H1 (cell line): ENCODE data around the gene ABI2. TPM values are rescaled to one million over a fixed set of nuclear protein-coding genes. Genes with fewer than 3 reads are reported as not detected.

ENCODE experiments used
- CTCF ChIA-PET: fragments of 300-600 bp; sonication (Branson Sonifier 250); formaldehyde crosslinking; loops from one replicate; lab custom pipeline; 2021; ENCODE audit not compliant: partially characterized antibody; lab: Charles Lee
- POLR2A ChIA-PET: fragments of 300-600 bp; sonication (Branson Sonifier 250); formaldehyde crosslinking; loops from one replicate; lab custom pipeline; 2021; ENCODE audit warnings: inconsistent platforms; ENCODE audit not compliant: partially characterized antibody; lab: Charles Lee
- DNase-seq, 2 experiments: peaks; one replicate each; pipeline versions ENCODE4 v3.0.0 to v3.0.0-alpha.2; 2010 to 2022; ENCODE audit warnings: low spot score in 2 of 2, low read depth in 1 of 2, mixed read lengths in 1 of 2
- FAIRE-seq: peaks from 2 replicates; lab custom pipeline; 2011; peaks lifted over from hg19 to GRCh38; lab: Jason Lieb, UNC
- H2AFZ ChIP-seq: 2 replicates; pipeline ENCODE4 v1.8.1; 2012; ENCODE audit warnings: low read length, inconsistent platforms
- H2AK5ac ChIP-seq: 2 replicates; pipeline ENCODE4 v1.6.1; 2013; ENCODE audit warnings: low read depth, low read length
- H2BK120ac ChIP-seq: replicated peaks from 2 replicates; pipeline ENCODE3; 2013; ENCODE audit warnings: low read depth, low read length, inconsistent platforms
- H2BK12ac ChIP-seq: 2 replicates; pipeline ENCODE4 v1.6.1; 2013; ENCODE audit warnings: low read depth, low read length
- H2BK15ac ChIP-seq: 2 replicates; pipeline ENCODE4 v1.6.1; 2013; ENCODE audit warnings: low read length
- H2BK20ac ChIP-seq: 2 replicates; pipeline ENCODE4 v1.6.1; 2013; ENCODE audit warnings: low read length
- H2BK5ac ChIP-seq: 2 replicates; pipeline ENCODE4 v1.6.1; 2013; ENCODE audit warnings: low read depth, low read length
- H3K14ac ChIP-seq: 2 replicates; pipeline ENCODE4 v1.6.1; 2013; ENCODE audit warnings: inconsistent platforms; ENCODE audit not compliant: insufficient read length
- H3K18ac ChIP-seq: 2 replicates; pipeline ENCODE4 v1.6.1; 2013; ENCODE audit warnings: low read length; ENCODE audit errors: extremely low read depth
- H3K23ac ChIP-seq: 2 replicates; pipeline ENCODE4 v1.6.1; 2013; ENCODE audit warnings: inconsistent platforms; ENCODE audit not compliant: insufficient read length
- H3K23me2 ChIP-seq: 2 replicates; pipeline ENCODE4 v1.6.1; 2013; ENCODE audit warnings: low read depth, low read length
- H3K27ac ChIP-seq: 2 replicates; pipeline ENCODE4 v1.6.1; 2011; ENCODE audit warnings: low read depth, low read length, inconsistent platforms
- H3K27me3 ChIP-seq, 4 experiments: replicated peaks in 1 of 4; 1 replicate in 1 of 4; 2 replicates in 3 of 4; pipeline versions ENCODE4 v1.6.1 to v1.8.1; 2011 to 2013; ENCODE audit warnings: low read length in 3 of 4, mild to moderate bottlenecking in 3 of 4, inconsistent platforms in 2 of 4, mixed read lengths in 2 of 4, moderate library complexity in 1 of 4; ENCODE audit not compliant: control insufficient read depth in 3 of 4, insufficient read depth in 3 of 4; ENCODE audit errors: extremely low read depth in 1 of 4
- H3K36me3 ChIP-seq, 4 experiments: 2 replicates each; pipeline versions ENCODE4 v1.6.1 to v1.8.1; 2011 to 2013; ENCODE audit warnings: mild to moderate bottlenecking in 4 of 4, low read length in 3 of 4, moderate library complexity in 2 of 4, control low read depth in 1 of 4, inconsistent platforms in 1 of 4; ENCODE audit not compliant: insufficient read depth in 4 of 4, control insufficient read depth in 2 of 4
- H3K4ac ChIP-seq: replicated peaks from 2 replicates; pipeline ENCODE3; 2013; ENCODE audit warnings: low read length, low read depth, mixed read lengths, inconsistent platforms; ENCODE audit not compliant: insufficient read length
- H3K4me1 ChIP-seq, 4 experiments: replicated peaks in 1 of 4; 1 replicate in 1 of 4; 2 replicates in 3 of 4; pipeline versions ENCODE4 v1.6.1 to v1.8.1; 2011 to 2013; ENCODE audit warnings: low read length in 3 of 4, inconsistent platforms in 2 of 4, mixed read lengths in 1 of 4; ENCODE audit not compliant: insufficient read depth in 4 of 4, control insufficient read depth in 3 of 4
- H3K4me2 ChIP-seq, 2 experiments: 2 replicates each; pipeline versions ENCODE4 v1.6.1 to v1.8.1; 2011 to 2013; ENCODE audit warnings: low read depth in 2 of 2, low read length in 2 of 2, control low read depth in 1 of 2, inconsistent platforms in 1 of 2, mild to moderate bottlenecking in 1 of 2; ENCODE audit not compliant: insufficient read depth in 1 of 2
- H3K4me3 ChIP-seq, 4 experiments: fragments of 200-600, 300-600 bp in 1 of 4; sonication (generic), shearing (Covaris generic), sonication (Bioruptor Twin) in 1 of 4; 2 replicates each; pipeline versions ENCODE4 v1.5.1 to v1.8.1; 2011 to 2016; ENCODE audit warnings: low read length in 4 of 4, low read depth in 3 of 4, control low read depth in 2 of 4, inconsistent platforms in 2 of 4, mild to moderate bottlenecking in 2 of 4, mixed read lengths in 1 of 4, moderate library complexity in 1 of 4; ENCODE audit not compliant: insufficient read depth in 2 of 4; ENCODE audit errors: extremely low read depth in 1 of 4
- H3K56ac ChIP-seq: replicated peaks from 2 replicates; pipeline ENCODE3; 2013; ENCODE audit warnings: low read depth, mild to moderate bottlenecking, mixed read lengths, low read length, inconsistent platforms; ENCODE audit not compliant: insufficient read length
- H3K79me1 ChIP-seq: 2 replicates; pipeline ENCODE4 v1.6.1; 2013; ENCODE audit warnings: low read depth, low read length, control low read depth
- H3K79me2 ChIP-seq, 2 experiments: 2 replicates each; pipeline versions ENCODE4 v1.6.1 to v1.8.1; 2012 to 2013; ENCODE audit warnings: low read length in 2 of 2, mild to moderate bottlenecking in 2 of 2, inconsistent platforms in 1 of 2; ENCODE audit not compliant: insufficient read depth in 2 of 2, control insufficient read depth in 1 of 2
- H3K9ac ChIP-seq, 4 experiments: replicated peaks in 1 of 4; 1 replicate in 1 of 4; 2 replicates in 3 of 4; pipeline versions ENCODE4 v1.6.1 to v1.8.1; 2011 to 2013; ENCODE audit warnings: low read depth in 3 of 4, low read length in 3 of 4, control low read depth in 2 of 4, mild to moderate bottlenecking in 2 of 4, moderate library complexity in 2 of 4, inconsistent platforms in 1 of 4; ENCODE audit errors: extremely low read depth in 1 of 4
- H3K9me3 ChIP-seq, 2 experiments: 2 replicates each; pipeline versions ENCODE4 v1.6.1 to v1.8.1; 2012 to 2013; ENCODE audit warnings: mild to moderate bottlenecking in 2 of 2, moderate library complexity in 2 of 2, control low read depth in 1 of 2, inconsistent platforms in 1 of 2, low read depth in 1 of 2, low read length in 1 of 2, mixed read lengths in 1 of 2; ENCODE audit not compliant: insufficient read depth in 2 of 2
- H4K20me1 ChIP-seq, 2 experiments: replicated peaks in 1 of 2; 2 replicates each; pipeline versions ENCODE3 to v1.8.1; 2011 to 2013; ENCODE audit warnings: inconsistent platforms in 2 of 2, low read length in 2 of 2, mild to moderate bottlenecking in 1 of 2; ENCODE audit not compliant: insufficient read depth in 2 of 2, control insufficient read depth in 1 of 2
- H4K5ac ChIP-seq: 2 replicates; pipeline ENCODE4 v1.6.1; 2013; ENCODE audit warnings: low read length, low read depth, mixed read lengths, inconsistent platforms; ENCODE audit not compliant: insufficient read length
- H4K8ac ChIP-seq: 2 replicates; pipeline ENCODE4 v1.8.0; 2013; ENCODE audit warnings: mild to moderate bottlenecking, moderate library complexity, low read length, inconsistent platforms; ENCODE audit not compliant: insufficient read depth; ENCODE audit errors: extremely low read depth
- H4K91ac ChIP-seq: replicated peaks from 2 replicates; pipeline ENCODE3; 2013; ENCODE audit warnings: low read length, mixed read lengths, inconsistent platforms; ENCODE audit not compliant: insufficient read length
- CEBPB ChIP-seq: IDR thresholded peaks from 2 replicates; pipeline ENCODE4 v1.6.1; 2012; ENCODE audit warnings: low read depth, low read length
- YY1 ChIP-seq: IDR thresholded peaks from 2 replicates; pipeline ENCODE4 v1.6.1; 2011; ENCODE audit warnings: low read depth, mild to moderate bottlenecking, low read length
- polyA plus RNA-seq, 7 experiments: library from polyadenylated mRNA; depleted of rRNA in 3 of 7; stranded (reverse) in 5 of 7; unstranded in 2 of 7; fragments of >200 nt in 5 of 7; fragments of 200-250 nt in 2 of 7; gene quantifications; 1 replicate in 5 of 7; 2 replicates in 1 of 7; 4 replicates in 1 of 7; pipeline versions ENCODE4 v1.2.1 to v1.2.3, GENCODE V29; 2011 to 2013; ENCODE audit warnings: missing spikeins in 2 of 7, mixed read lengths in 2 of 7
- total RNA-seq: library from RNA; stranded (reverse); fragmentation: NEBNext Ultra II Directional; extraction: Animal tissue kit (Norgen Biotek cat#: 25700); gene quantifications from 2 replicates; pipeline ENCODE4 v1.2.1, GENCODE V29; 2021

The ABI2 gene
- total and polyA plus RNA-seq, 2 of the 8 experiments (the other 6 are each of a cell fraction or from before 2014, with no cell fraction given) = 62.3 to 118 TPM

DNA sequence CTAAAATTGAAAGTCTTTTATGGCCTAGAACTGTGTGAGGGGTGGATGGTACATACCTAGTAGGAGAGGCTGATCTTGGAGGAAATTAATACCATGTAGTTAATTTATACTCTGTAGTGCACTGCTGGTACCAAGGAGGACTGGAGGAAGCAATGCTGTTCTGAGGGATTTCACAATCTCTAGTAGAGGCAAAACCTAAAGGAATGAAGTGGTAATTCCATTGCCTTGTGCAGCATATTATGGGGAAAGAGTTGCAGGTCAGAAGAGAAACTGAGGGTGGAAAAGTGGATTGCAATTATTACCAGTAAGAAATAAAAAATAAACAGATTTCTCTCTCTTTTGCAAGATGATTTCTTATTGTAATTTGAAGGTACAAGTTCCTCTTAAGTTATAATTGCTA lies 2.2 kb downstream of the ABI2 start:
- H3K9ac ChIP-seq = peak overlapping the region in 1 of 4 experiments; percentile 26; a peak in 1 of 7 replicates
- peaks cover 4% of the 10 kb centered on the region; the same call in 1 of the 2 replicates for H3K23me2 ChIP-seq
- no peak overlapping the region for H2AK5ac ChIP-seq
- no peak overlapping the region for H4K5ac ChIP-seq
- H3K9me3 ChIP-seq = no peaks in the 10 kb centered on the region
- H2AFZ ChIP-seq = no peak overlapping the region
- no peak for DNase-seq
- no peak overlapping the region for H2BK15ac ChIP-seq
- CTCF ChIA-PET = interaction anchor here (0.6 to 0.9 kb wide), 2 partner anchors 30 to 717 kb away, joined by 3 to 6 read pairs; no protein-coding TSS in a partner anchor
- H3K79me2 ChIP-seq = peaks cover 20 to 66% of the 10 kb centered on the region in 2 experiments
- no peak overlapping the region for H3K4ac ChIP-seq
- no peak overlapping the region for H3K27ac ChIP-seq
- POLR2A ChIA-PET = interaction anchor here (1.9 to 3.9 kb wide), 2 partner anchors 9 to 11 kb away, joined by 8 to 40 read pairs; no protein-coding TSS in a partner anchor
- no peak overlapping the region for H4K8ac ChIP-seq
- no peak for FAIRE-seq
- H3K18ac ChIP-seq = no peak overlapping the region
- H3K23ac ChIP-seq = no peak overlapping the region
- peak overlapping the region in 2 of 4 experiments; percentile 6 to 99; a peak in 3 of 8 replicates for H3K4me3 ChIP-seq
- H3K56ac ChIP-seq = no peak overlapping the region
- peak overlapping the region; percentile 62 to 89; a peak in 3 of 4 replicates for H3K4me2 ChIP-seq
- peaks cover 1 to 3% of the 10 kb centered on the region in 2 experiments for H4K20me1 ChIP-seq
- H2BK20ac ChIP-seq = no peak overlapping the region
- TF ChIP-seq YY1 (no peak), CEBPB (peak; percentile 44; the same call in 1 of the 2 replicates)
- no peak overlapping the region for H4K91ac ChIP-seq
- no peak overlapping the region for H3K14ac ChIP-seq
- H3K36me3 ChIP-seq = no peaks in the 10 kb centered on the region; a peak in 1 of 8 replicates
- no peak overlapping the region for H2BK5ac ChIP-seq
- peaks cover 0 to 2% (median 0%) of the 10 kb centered on the region in 4 experiments; a peak in 1 of 7 replicates for H3K4me1 ChIP-seq
- no peak overlapping the region for H2BK120ac ChIP-seq
- no peaks in the 10 kb centered on the region for H3K27me3 ChIP-seq
- no peak overlapping the region for H2BK12ac ChIP-seq
- no peaks in the 10 kb centered on the region; the same call in 1 of the 2 replicates for H3K79me1 ChIP-seq
